ENCODE measurements around the gene ZNF620. TPM values are rescaled to one million over a fixed set of nuclear protein-coding genes. Genes with fewer than 3 reads are reported as not detected.

Gene ZNF620
- total RNA-seq, 1 donor from 2014 or later, result 7.0 TPM

DNA sequence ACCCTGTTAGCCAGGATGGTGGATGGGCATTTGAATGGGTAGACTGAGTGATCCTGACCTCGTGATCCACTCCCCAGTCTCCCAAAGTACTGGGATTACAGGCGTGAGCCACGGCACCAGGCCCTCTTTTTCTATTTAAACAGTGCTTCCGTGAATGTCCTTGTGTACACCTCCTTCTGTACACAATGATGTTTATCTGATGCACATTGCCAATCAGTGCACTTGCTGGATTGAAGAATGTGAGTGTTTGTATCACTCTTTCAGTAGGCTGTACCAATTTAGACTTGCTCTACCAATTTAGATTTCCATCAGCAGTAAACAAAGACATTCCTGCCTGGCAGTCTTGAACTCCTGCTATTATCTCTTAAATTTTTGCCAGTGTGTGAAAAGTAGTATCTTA lies 37.8 kb upstream of the ZNF620 start:
- Histone ChIP-seq H3K9me3 (no peaks in the 10 kb centered on the region), H3K36me3 (peaks cover 30% of the 10 kb centered on the region), H3K4me1 (no peaks in the 10 kb centered on the region), H3K4me3 (no peak overlapping the region), H3K27me3 (no peaks in the 10 kb centered on the region), H3K27ac (no peak overlapping the region)
- TF ChIP-seq, protein P1, sequence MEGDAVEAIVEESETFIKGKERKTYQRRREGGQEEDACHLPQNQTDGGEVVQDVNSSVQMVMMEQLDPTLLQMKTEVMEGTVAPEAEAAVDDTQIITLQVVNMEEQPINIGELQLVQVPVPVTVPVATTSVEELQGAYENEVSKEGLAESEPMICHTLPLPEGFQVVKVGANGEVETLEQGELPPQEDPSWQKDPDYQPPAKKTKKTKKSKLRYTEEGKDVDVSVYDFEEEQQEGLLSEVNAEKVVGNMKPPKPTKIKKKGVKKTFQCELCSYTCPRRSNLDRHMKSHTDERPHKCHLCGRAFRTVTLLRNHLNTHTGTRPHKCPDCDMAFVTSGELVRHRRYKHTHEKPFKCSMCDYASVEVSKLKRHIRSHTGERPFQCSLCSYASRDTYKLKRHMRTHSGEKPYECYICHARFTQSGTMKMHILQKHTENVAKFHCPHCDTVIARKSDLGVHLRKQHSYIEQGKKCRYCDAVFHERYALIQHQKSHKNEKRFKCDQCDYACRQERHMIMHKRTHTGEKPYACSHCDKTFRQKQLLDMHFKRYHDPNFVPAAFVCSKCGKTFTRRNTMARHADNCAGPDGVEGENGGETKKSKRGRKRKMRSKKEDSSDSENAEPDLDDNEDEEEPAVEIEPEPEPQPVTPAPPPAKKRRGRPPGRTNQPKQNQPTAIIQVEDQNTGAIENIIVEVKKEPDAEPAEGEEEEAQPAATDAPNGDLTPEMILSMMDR (IDR thresholded peaks at IDR 0.05), result no peak
- intact Hi-C loops (cut with DNase I), result no loop called here
- DNase-seq, result no peak
- no peak for ATAC-seq

DNA sequence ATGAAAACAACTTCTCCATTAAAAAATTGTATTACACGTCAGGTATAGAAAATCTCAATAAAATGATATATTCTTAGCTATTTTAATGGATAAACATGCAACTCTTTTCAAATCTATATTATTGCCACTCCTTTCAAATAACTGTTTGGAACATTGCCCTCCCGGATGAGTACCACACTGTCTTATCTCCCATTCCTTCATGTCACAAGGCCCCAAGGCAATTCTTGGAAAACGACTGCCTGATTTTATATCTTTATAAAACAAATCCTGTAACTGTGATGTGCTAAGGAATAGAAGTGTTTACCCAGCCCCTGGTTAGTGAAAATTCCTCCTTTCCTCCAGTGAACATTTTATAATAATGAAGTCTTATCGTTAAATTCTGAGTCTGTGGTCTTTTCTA lies 35.1 kb upstream of the ZNF620 start:
- H3K27ac ChIP-seq, result no peak overlapping the region
- H3K36me3 ChIP-seq, result peaks cover 9% of the 10 kb centered on the region
- intact Hi-C loops (cut with DNase I), result no loop called here
- no peak for ATAC-seq
- no peaks in the 10 kb centered on the region for H3K9me3 ChIP-seq
- H3K27me3 ChIP-seq, result no peaks in the 10 kb centered on the region
- DNase-seq, result no peak
- H3K4me3 ChIP-seq, result no peak overlapping the region
- no peaks in the 10 kb centered on the region for H3K4me1 ChIP-seq
- TF ChIP-seq, protein P1 (IDR thresholded peaks at IDR 0.05), result no peak

DNA sequence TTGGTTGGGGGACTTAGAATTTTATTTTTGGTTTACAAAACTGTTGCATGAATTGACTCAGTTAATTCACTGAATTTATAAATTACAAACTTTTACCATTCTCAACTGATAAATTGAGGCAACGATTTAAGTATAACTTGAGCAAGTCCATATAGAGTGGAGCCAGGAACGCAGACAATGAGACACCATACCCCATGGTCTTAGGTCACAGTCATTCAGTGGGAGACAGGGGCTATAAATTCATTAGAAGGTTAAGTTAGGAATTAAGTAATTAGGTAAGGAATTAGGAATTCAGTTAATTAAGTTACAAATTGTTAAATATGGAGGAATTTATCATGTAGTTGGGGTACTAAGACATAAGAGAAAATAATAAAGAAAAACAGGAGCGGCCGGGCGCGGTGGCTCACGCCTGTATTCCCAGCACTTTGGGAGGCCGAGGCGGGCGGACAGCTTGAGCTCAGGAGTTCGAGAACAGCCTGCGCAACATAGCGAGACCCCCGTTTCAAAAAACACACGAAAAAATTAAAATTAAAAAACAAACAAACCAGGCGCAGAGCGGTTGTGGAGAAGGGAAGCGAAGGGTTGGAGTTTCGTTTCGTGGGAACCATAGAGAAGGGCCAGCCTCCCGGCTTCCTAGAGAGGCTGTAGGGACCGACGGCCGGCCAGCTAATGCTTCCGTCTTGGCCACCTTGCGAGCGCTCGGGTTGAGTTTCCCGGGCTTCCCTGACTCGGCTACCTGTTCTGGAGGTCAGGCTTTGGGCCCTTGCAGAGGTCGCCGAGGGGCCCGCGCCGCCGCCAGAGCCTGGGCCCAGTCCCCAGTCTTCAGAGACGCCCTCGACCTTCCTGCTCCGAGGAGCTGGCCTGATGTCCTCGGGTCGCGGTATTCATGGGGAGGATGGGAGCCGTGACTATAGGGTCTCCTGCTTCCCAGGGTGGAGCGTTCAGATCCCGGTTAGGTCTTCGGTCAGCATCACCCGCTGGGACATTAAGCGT lies 29.1 kb upstream of the ZNF620 start, which contains the start of gene ZNF619:
Gene ZNF619 (plus strand): TSS at position 645 of the 993 bp plus-strand sequence. CDS start 858 bp downstream, outside the sequence.
- intact Hi-C loops (cut with DNase I), result no loop called here
- peak; percentile 98 for ATAC-seq

DNA sequence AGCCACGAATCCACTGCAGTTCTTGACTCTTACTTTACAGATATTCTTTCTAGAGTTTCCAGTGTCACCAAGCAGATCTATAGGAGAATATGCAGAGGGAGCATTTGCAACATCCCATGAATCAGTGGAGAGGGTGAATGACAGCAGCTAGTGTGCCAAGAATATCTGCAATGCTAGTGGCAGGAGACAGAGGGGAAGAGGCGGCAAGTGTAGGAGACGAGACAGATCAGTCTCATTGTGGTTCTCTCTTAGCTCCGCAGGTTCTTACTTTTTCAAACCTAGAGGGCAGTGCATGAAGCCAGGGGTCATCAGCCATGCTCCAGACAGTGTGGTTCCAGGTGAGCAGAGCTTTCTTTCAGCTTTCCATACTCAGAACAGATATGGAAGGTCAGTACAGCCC lies 28.2 kb upstream of the ZNF620 start:
- TF ChIP-seq, protein P1 (IDR thresholded peaks at IDR 0.05), result no peak
- Histone ChIP-seq H3K4me3 (peak overlapping the region; percentile 94), H3K27ac (peak overlapping the region; percentile 88), H3K9me3 (no peaks in the 10 kb centered on the region), H3K27me3 (no peaks in the 10 kb centered on the region), H3K4me1 (peaks cover 5% of the 10 kb centered on the region), H3K36me3 (peaks cover 33% of the 10 kb centered on the region)
- intact Hi-C loops (cut with DNase I), result no loop called here
- DNase-seq (no peak), ATAC-seq (no peak)

More for the DNA sequence above, 29.1 kb upstream of the ZNF620 start, which contains the start of gene ZNF619:
- TF ChIP-seq, protein P1 (IDR thresholded peaks at IDR 0.05), result no peak
- no peaks in the 10 kb centered on the region for H3K27me3 ChIP-seq
- peaks cover 25% of the 10 kb centered on the region for H3K36me3 ChIP-seq
- peaks cover 5% of the 10 kb centered on the region for H3K4me1 ChIP-seq
- no peaks in the 10 kb centered on the region for H3K9me3 ChIP-seq
- H3K27ac ChIP-seq, result peak within 1 kb of the TSS; percentile 88
- peak; percentile 88 for DNase-seq
- H3K4me3 ChIP-seq, result peak within 1 kb of the TSS; percentile 94

DNA sequence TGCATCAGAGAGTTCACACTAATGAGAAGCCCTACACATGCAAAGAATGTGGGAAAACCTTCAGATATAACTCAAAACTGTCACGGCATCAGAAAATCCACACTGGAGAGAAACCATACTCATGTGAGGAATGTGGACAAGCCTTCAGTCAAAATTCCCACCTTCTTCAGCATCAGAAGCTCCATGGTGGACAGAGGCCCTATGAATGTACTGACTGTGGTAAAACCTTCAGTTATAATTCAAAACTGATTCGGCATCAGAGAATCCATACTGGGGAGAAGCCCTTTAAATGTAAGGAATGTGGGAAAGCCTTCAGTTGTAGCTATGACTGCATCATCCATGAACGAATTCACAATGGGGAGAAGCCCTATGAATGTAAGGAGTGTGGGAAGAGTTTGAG lies 18.7 kb upstream of the ZNF620 start:
- Histone ChIP-seq H3K27ac (no peak overlapping the region), H3K4me1 (no peaks in the 10 kb centered on the region), H3K4me3 (no peak overlapping the region), H3K9me3 (peaks cover 11% of the 10 kb centered on the region), H3K36me3 (peaks cover 52% of the 10 kb centered on the region), H3K27me3 (no peaks in the 10 kb centered on the region)
- no peak for ATAC-seq
- TF ChIP-seq, protein P1 (IDR thresholded peaks at IDR 0.05), result no peak
- no peak for DNase-seq
- intact Hi-C loops (cut with DNase I), result no loop called here

All from upper lobe of right lung (tissue), 1 donor.